HepG2 (cell line): ENCODE measurements around the gene ARHGAP15.

Experiments used
- ARNT ChIP-seq: fragments of 450-650 bp; IDR thresholded peaks from 2 replicates; pipeline ENCODE4 v1.6.1; 2017
- BCLAF1 ChIP-seq: fragments of 450-650 bp; IDR thresholded peaks from 2 replicates; pipeline ENCODE4 v1.6.1; 2017; ENCODE audit warnings: mild to moderate bottlenecking
- BHLHE40 ChIP-seq: IDR thresholded peaks from 2 replicates; pipeline ENCODE4 v1.6.1; 2011; ENCODE audit warnings: low read length, improper control_type of control experiment
- CTCF ChIP-seq: sonication (generic); formaldehyde crosslinking; IDR thresholded peaks from 2 replicates; pipeline ENCODE4 v1.5.0; 2020; ENCODE audit warnings: mild to moderate bottlenecking, missing genetic modification reagents, moderate library complexity
- E2F1 ChIP-seq: sonication (generic); formaldehyde crosslinking; IDR thresholded peaks from 2 replicates; pipeline ENCODE4 v1.5.0; 2020; ENCODE audit warnings: missing genetic modification reagents
- EZH2 ChIP-seq: conservative IDR thresholded peaks from 2 replicates; pipeline ENCODE4 v1.6.1; 2012; ENCODE audit warnings: mild to moderate bottlenecking, low read depth, low read length, moderate library complexity
- PRDM10 ChIP-seq: sonication (generic); formaldehyde crosslinking; IDR thresholded peaks from 2 replicates; pipeline ENCODE4 v1.4.0; 2020; ENCODE audit warnings: low read depth, missing genetic modification reagents
- RBM22 ChIP-seq: fragments of 200-400 bp; formaldehyde crosslinking; optimal IDR thresholded peaks from 2 replicates; pipeline ENCODE3; 2017; ENCODE audit warnings: mild to moderate bottlenecking, low read length, moderate library complexity
- REST ChIP-seq, 2 experiments: IDR thresholded peaks; 2 replicates each; pipeline ENCODE4 v1.6.1; 2011 to 2012; ENCODE audit warnings: low read length in 2 of 2, borderline replicate concordance in 1 of 2, low read depth in 1 of 2, mild to moderate bottlenecking in 1 of 2, moderate library complexity in 1 of 2
- ZBTB25 ChIP-seq: IDR thresholded peaks from 2 replicates; pipeline ENCODE4 v1.6.1; 2018; ENCODE audit warnings: missing genetic modification reagents
- ZFP36 ChIP-seq: fragments of 150-350 bp; IDR thresholded peaks from 2 replicates; pipeline ENCODE4 v1.6.1; 2018; ENCODE audit warnings: borderline replicate concordance, low read length, low read depth; ENCODE audit not compliant: partially characterized antibody
- ZNF567 ChIP-seq: sonication (generic); formaldehyde crosslinking; IDR thresholded peaks from 2 replicates; pipeline ENCODE4 v1.8.1; 2023; ENCODE audit warnings: mild to moderate bottlenecking, missing genetic modification reagents, borderline replicate concordance

GRCh38 chr2:143742581-143742980 is 613.4 kb downstream of the ARHGAP15 start:
- TF ChIP-seq PRDM10 (CRISPR knock-in tag) (no peak), BHLHE40 (no peak), REST (IDR thresholded peaks at IDR 0.05; ENCODE audit: borderline replicate concordance in 1 of 2, low read depth in 1 of 2, low read length in 2 of 2) (no peak), BCLAF1 (no peak), EZH2 (no peak), ZBTB25 (CRISPR knock-in tag) (no peak), ZFP36 (no peak), ZNF567 (no peak), ARNT (no peak), E2F1 (no peak), CTCF (CRISPR knock-in tag) (no peak), RBM22 (no peak)
